H1 (cell line): ENCODE data around the gene TTC5. TPM values are rescaled to one million over a fixed set of nuclear protein-coding genes. Genes with fewer than 3 reads are reported as not detected.

ENCODE experiments used
- CTCF ChIA-PET: fragments of 300-600 bp; sonication (Branson Sonifier 250); formaldehyde crosslinking; loops from one replicate; lab custom pipeline; 2021; ENCODE audit not compliant: partially characterized antibody; lab: Charles Lee
- POLR2A ChIA-PET: fragments of 300-600 bp; sonication (Branson Sonifier 250); formaldehyde crosslinking; loops from one replicate; lab custom pipeline; 2021; ENCODE audit warnings: inconsistent platforms; ENCODE audit not compliant: partially characterized antibody; lab: Charles Lee
- DNase-seq, 2 experiments: peaks; one replicate each; pipeline versions ENCODE4 v3.0.0 to v3.0.0-alpha.2; 2010 to 2022; ENCODE audit warnings: low spot score in 2 of 2, low read depth in 1 of 2, mixed read lengths in 1 of 2
- FAIRE-seq: peaks from 2 replicates; lab custom pipeline; 2011; peaks lifted over from hg19 to GRCh38; lab: Jason Lieb, UNC
- H2AFZ ChIP-seq: 2 replicates; pipeline ENCODE4 v1.8.1; 2012; ENCODE audit warnings: low read length, inconsistent platforms
- H2AK5ac ChIP-seq: 2 replicates; pipeline ENCODE4 v1.6.1; 2013; ENCODE audit warnings: low read depth, low read length
- H2BK120ac ChIP-seq: replicated peaks from 2 replicates; pipeline ENCODE3; 2013; ENCODE audit warnings: low read depth, low read length, inconsistent platforms
- H2BK12ac ChIP-seq: 2 replicates; pipeline ENCODE4 v1.6.1; 2013; ENCODE audit warnings: low read depth, low read length
- H2BK15ac ChIP-seq: 2 replicates; pipeline ENCODE4 v1.6.1; 2013; ENCODE audit warnings: low read length
- H2BK20ac ChIP-seq: 2 replicates; pipeline ENCODE4 v1.6.1; 2013; ENCODE audit warnings: low read length
- H2BK5ac ChIP-seq: 2 replicates; pipeline ENCODE4 v1.6.1; 2013; ENCODE audit warnings: low read depth, low read length
- H3K14ac ChIP-seq: 2 replicates; pipeline ENCODE4 v1.6.1; 2013; ENCODE audit warnings: inconsistent platforms; ENCODE audit not compliant: insufficient read length
- H3K18ac ChIP-seq: 2 replicates; pipeline ENCODE4 v1.6.1; 2013; ENCODE audit warnings: low read length; ENCODE audit errors: extremely low read depth
- H3K23ac ChIP-seq: 2 replicates; pipeline ENCODE4 v1.6.1; 2013; ENCODE audit warnings: inconsistent platforms; ENCODE audit not compliant: insufficient read length
- H3K23me2 ChIP-seq: 2 replicates; pipeline ENCODE4 v1.6.1; 2013; ENCODE audit warnings: low read depth, low read length
- H3K27ac ChIP-seq: 2 replicates; pipeline ENCODE4 v1.6.1; 2011; ENCODE audit warnings: low read depth, low read length, inconsistent platforms
- H3K27me3 ChIP-seq, 4 experiments: replicated peaks in 1 of 4; 1 replicate in 1 of 4; 2 replicates in 3 of 4; pipeline versions ENCODE4 v1.6.1 to v1.8.1; 2011 to 2013; ENCODE audit warnings: low read length in 3 of 4, mild to moderate bottlenecking in 3 of 4, inconsistent platforms in 2 of 4, mixed read lengths in 2 of 4, moderate library complexity in 1 of 4; ENCODE audit not compliant: control insufficient read depth in 3 of 4, insufficient read depth in 3 of 4; ENCODE audit errors: extremely low read depth in 1 of 4
- H3K36me3 ChIP-seq, 4 experiments: 2 replicates each; pipeline versions ENCODE4 v1.6.1 to v1.8.1; 2011 to 2013; ENCODE audit warnings: mild to moderate bottlenecking in 4 of 4, low read length in 3 of 4, moderate library complexity in 2 of 4, control low read depth in 1 of 4, inconsistent platforms in 1 of 4; ENCODE audit not compliant: insufficient read depth in 4 of 4, control insufficient read depth in 2 of 4
- H3K4ac ChIP-seq: replicated peaks from 2 replicates; pipeline ENCODE3; 2013; ENCODE audit warnings: low read length, low read depth, mixed read lengths, inconsistent platforms; ENCODE audit not compliant: insufficient read length
- H3K4me1 ChIP-seq, 4 experiments: replicated peaks in 1 of 4; 1 replicate in 1 of 4; 2 replicates in 3 of 4; pipeline versions ENCODE4 v1.6.1 to v1.8.1; 2011 to 2013; ENCODE audit warnings: low read length in 3 of 4, inconsistent platforms in 2 of 4, mixed read lengths in 1 of 4; ENCODE audit not compliant: insufficient read depth in 4 of 4, control insufficient read depth in 3 of 4
- H3K4me2 ChIP-seq, 2 experiments: 2 replicates each; pipeline versions ENCODE4 v1.6.1 to v1.8.1; 2011 to 2013; ENCODE audit warnings: low read depth in 2 of 2, low read length in 2 of 2, control low read depth in 1 of 2, inconsistent platforms in 1 of 2, mild to moderate bottlenecking in 1 of 2; ENCODE audit not compliant: insufficient read depth in 1 of 2
- H3K4me3 ChIP-seq, 4 experiments: fragments of 200-600, 300-600 bp in 1 of 4; sonication (generic), shearing (Covaris generic), sonication (Bioruptor Twin) in 1 of 4; 2 replicates each; pipeline versions ENCODE4 v1.5.1 to v1.8.1; 2011 to 2016; ENCODE audit warnings: low read length in 4 of 4, low read depth in 3 of 4, control low read depth in 2 of 4, inconsistent platforms in 2 of 4, mild to moderate bottlenecking in 2 of 4, mixed read lengths in 1 of 4, moderate library complexity in 1 of 4; ENCODE audit not compliant: insufficient read depth in 2 of 4; ENCODE audit errors: extremely low read depth in 1 of 4
- H3K56ac ChIP-seq: replicated peaks from 2 replicates; pipeline ENCODE3; 2013; ENCODE audit warnings: low read depth, mild to moderate bottlenecking, mixed read lengths, low read length, inconsistent platforms; ENCODE audit not compliant: insufficient read length
- H3K79me1 ChIP-seq: 2 replicates; pipeline ENCODE4 v1.6.1; 2013; ENCODE audit warnings: low read depth, low read length, control low read depth
- H3K79me2 ChIP-seq, 2 experiments: 2 replicates each; pipeline versions ENCODE4 v1.6.1 to v1.8.1; 2012 to 2013; ENCODE audit warnings: low read length in 2 of 2, mild to moderate bottlenecking in 2 of 2, inconsistent platforms in 1 of 2; ENCODE audit not compliant: insufficient read depth in 2 of 2, control insufficient read depth in 1 of 2
- H3K9ac ChIP-seq, 4 experiments: replicated peaks in 1 of 4; 1 replicate in 1 of 4; 2 replicates in 3 of 4; pipeline versions ENCODE4 v1.6.1 to v1.8.1; 2011 to 2013; ENCODE audit warnings: low read depth in 3 of 4, low read length in 3 of 4, control low read depth in 2 of 4, mild to moderate bottlenecking in 2 of 4, moderate library complexity in 2 of 4, inconsistent platforms in 1 of 4; ENCODE audit errors: extremely low read depth in 1 of 4
- H3K9me3 ChIP-seq, 2 experiments: 2 replicates each; pipeline versions ENCODE4 v1.6.1 to v1.8.1; 2012 to 2013; ENCODE audit warnings: mild to moderate bottlenecking in 2 of 2, moderate library complexity in 2 of 2, control low read depth in 1 of 2, inconsistent platforms in 1 of 2, low read depth in 1 of 2, low read length in 1 of 2, mixed read lengths in 1 of 2; ENCODE audit not compliant: insufficient read depth in 2 of 2
- H4K20me1 ChIP-seq, 2 experiments: replicated peaks in 1 of 2; 2 replicates each; pipeline versions ENCODE3 to v1.8.1; 2011 to 2013; ENCODE audit warnings: inconsistent platforms in 2 of 2, low read length in 2 of 2, mild to moderate bottlenecking in 1 of 2; ENCODE audit not compliant: insufficient read depth in 2 of 2, control insufficient read depth in 1 of 2
- H4K5ac ChIP-seq: 2 replicates; pipeline ENCODE4 v1.6.1; 2013; ENCODE audit warnings: low read length, low read depth, mixed read lengths, inconsistent platforms; ENCODE audit not compliant: insufficient read length
- H4K8ac ChIP-seq: 2 replicates; pipeline ENCODE4 v1.8.0; 2013; ENCODE audit warnings: mild to moderate bottlenecking, moderate library complexity, low read length, inconsistent platforms; ENCODE audit not compliant: insufficient read depth; ENCODE audit errors: extremely low read depth
- H4K91ac ChIP-seq: replicated peaks from 2 replicates; pipeline ENCODE3; 2013; ENCODE audit warnings: low read length, mixed read lengths, inconsistent platforms; ENCODE audit not compliant: insufficient read length
- KDM1A ChIP-seq: fragments of 200-600, 300-600 bp; sonication (generic); IDR thresholded peaks from 2 replicates; pipeline ENCODE4 v1.7.1; 2016; ENCODE audit warnings: mild to moderate bottlenecking, low read length, borderline replicate concordance
- NANOG ChIP-seq: IDR thresholded peaks from 2 replicates; pipeline ENCODE4 v1.6.1; 2011; ENCODE audit warnings: low read length, low read depth, mild to moderate bottlenecking, inconsistent platforms; ENCODE audit not compliant: insufficient read depth, poor library complexity, severe bottlenecking
- POLR2AphosphoS5 ChIP-seq: IDR thresholded peaks from 2 replicates; pipeline ENCODE4 v1.6.1; 2011; ENCODE audit warnings: low read depth, low read length
- RAD21 ChIP-seq, 2 experiments: IDR thresholded peaks in 1 of 2; conservative IDR thresholded peaks in 1 of 2; 2 replicates each; pipeline ENCODE4 v1.6.1; 2011; ENCODE audit warnings: low read depth in 2 of 2, low read length in 2 of 2, improper control_type of control experiment in 1 of 2, inconsistent platforms in 1 of 2, mild to moderate bottlenecking in 1 of 2, moderate library complexity in 1 of 2
- SIN3A ChIP-seq, 2 experiments: IDR thresholded peaks in 1 of 2; conservative IDR thresholded peaks in 1 of 2; 2 replicates each; pipeline ENCODE4 v1.6.1; 2011 to 2012; ENCODE audit warnings: low read length in 2 of 2, improper control_type of control experiment in 1 of 2, low read depth in 1 of 2, mild to moderate bottlenecking in 1 of 2
- TAF1 ChIP-seq: IDR thresholded peaks from 2 replicates; pipeline ENCODE4 v1.6.1; 2011; ENCODE audit warnings: mild to moderate bottlenecking, low read depth, low read length
- TBP ChIP-seq: IDR thresholded peaks from 2 replicates; pipeline ENCODE4 v1.6.1; 2011; ENCODE audit warnings: low read depth, low read length, improper control_type of control experiment
- WGBS, 2 experiments: shearing (Covaris generic) in 1 of 2; methylation state at CpG; one replicate each; pipeline versions ENCODE4 v1.1.6 to v1.1.7; 2013 to 2015; ENCODE audit warnings: low lambda C conversion rate in 2 of 2, mixed read lengths in 2 of 2, inconsistent platforms in 1 of 2, low coverage in 1 of 2, missing lambda C conversion rate in 1 of 2; ENCODE audit not compliant: insufficient replicate concordance in 2 of 2, insufficient coverage in 1 of 2, insufficient read length in 1 of 2; ENCODE audit errors: extremely low coverage in 1 of 2, missing lambda C conversion rate in 1 of 2; 5-methylcytosine and 5-hydroxymethylcytosine counted together
- polyA plus RNA-seq, 7 experiments: library from polyadenylated mRNA; depleted of rRNA in 3 of 7; stranded (reverse) in 5 of 7; unstranded in 2 of 7; fragments of >200 nt in 5 of 7; fragments of 200-250 nt in 2 of 7; gene quantifications; 1 replicate in 5 of 7; 2 replicates in 1 of 7; 4 replicates in 1 of 7; pipeline versions ENCODE4 v1.2.1 to v1.2.3, GENCODE V29; 2011 to 2013; ENCODE audit warnings: missing spikeins in 2 of 7, mixed read lengths in 2 of 7
- total RNA-seq: library from RNA; stranded (reverse); fragmentation: NEBNext Ultra II Directional; extraction: Animal tissue kit (Norgen Biotek cat#: 25700); gene quantifications from 2 replicates; pipeline ENCODE4 v1.2.1, GENCODE V29; 2021

Gene TTC5
- total and polyA plus RNA-seq, 2 of the 8 experiments (the other 6 are each of a cell fraction or from before 2014, with no cell fraction given), result 9.1 to 18.0 TPM

- H2BK20ac ChIP-seq, result no peak overlapping the region
- DNase-seq (no peak), FAIRE-seq (no peak)
- TF ChIP-seq POLR2AphosphoS5 (no peak), NANOG (no peak), TBP (no peak), SIN3A (conservative IDR thresholded peaks at IDR 0.05 in 1 of 2, IDR thresholded peaks at IDR 0.05 in 1 of 2; ENCODE audit: low read depth in 1 of 2, low read length in 2 of 2) (no peak), RAD21 (IDR thresholded peaks at IDR 0.05 in 1 of 2, conservative IDR thresholded peaks at IDR 0.05 in 1 of 2; ENCODE audit: low read depth in 2 of 2, low read length in 2 of 2) (no peak), KDM1A (no peak), TAF1 (no peak)
- no peak overlapping the region for H2BK120ac ChIP-seq
- H3K4ac ChIP-seq, result no peak overlapping the region
- H2BK15ac ChIP-seq, result no peak overlapping the region
- no peak overlapping the region for H2AK5ac ChIP-seq
- H3K9me3 ChIP-seq, result no peaks in the 10 kb centered on the region; a peak in 1 of 4 replicates
- H3K14ac ChIP-seq, result no peak overlapping the region
- H3K4me1 ChIP-seq, result no peaks in the 10 kb centered on the region
- H3K9ac ChIP-seq, result no peak overlapping the region
- no peak overlapping the region for H3K23ac ChIP-seq
- H3K36me3 ChIP-seq, result peaks cover 0 to 6% (median under 1%) of the 10 kb centered on the region in 4 experiments; a peak in 4 of 8 replicates
- H3K79me1 ChIP-seq, result peaks cover 5% of the 10 kb centered on the region; the same call in 1 of the 2 replicates
- H3K56ac ChIP-seq, result no peak overlapping the region
- no peak overlapping the region for H2BK5ac ChIP-seq
- H2AFZ ChIP-seq, result no peak overlapping the region
- ChIA-PET CTCF (interaction anchor here (0.7 to 2.5 kb wide), 5 partner anchors 10 to 287 kb away, joined by 3 to 10 read pairs (median 3); no protein-coding TSS in a partner anchor), POLR2A (interaction anchor here (0.6 to 2.8 kb wide), 7 partner anchors 12 to 301 kb away, joined by 3 to 10 read pairs (median 4); no protein-coding TSS in a partner anchor)
- H3K27me3 ChIP-seq, result no peaks in the 10 kb centered on the region
- peaks cover 0 to 24% of the 10 kb centered on the region in 2 experiments; a peak in 2 of 4 replicates for H3K79me2 ChIP-seq
- no peak overlapping the region for H3K18ac ChIP-seq
- no peak overlapping the region for H3K27ac ChIP-seq
- no peaks in the 10 kb centered on the region for H4K20me1 ChIP-seq
- no peak overlapping the region; a peak in 1 of 4 replicates for H3K4me2 ChIP-seq
- H2BK12ac ChIP-seq, result no peak overlapping the region
- H4K5ac ChIP-seq, result no peak overlapping the region
- no peak overlapping the region for H4K8ac ChIP-seq
- 100% methylated on average over 1 of the region's 1 CpG; no CpG with 5 or more reads in 1 of the 2 experiments for WGBS, 2 experiments
- H4K91ac ChIP-seq, result no peak overlapping the region
- H3K23me2 ChIP-seq, result peaks cover 4% of the 10 kb centered on the region
- peak overlapping the region in 1 of 4 experiments; percentile 78; a peak in 4 of 8 replicates for H3K4me3 ChIP-seq
Observed at GRCh38 chr14:20306079-20306423, 300 bp upstream of the TTC5 start.
